PC-9 (cell line): ENCODE data around the gene XPC. TPM values are rescaled to one million over a fixed set of nuclear protein-coding genes. Genes with fewer than 3 reads are reported as not detected.
A peak's percentile ranks its signal among the peaks of the same experiment; 100 is the strongest.

Experiments used
- BruUV-seq: library from RNA; stranded (reverse); fragments of 400-500 nt; replicated peaks from 2 replicates; lab custom pipeline; 2021; lab: Mats Ljungman, UMichigan
- CTCF ChIA-PET: fragments of 300-600 bp; sonication (Branson Sonifier 250); formaldehyde crosslinking; loops from one replicate; lab custom pipeline; 2022; ENCODE audit warnings: antibody characterized with exemption; lab: Charles Lee
- POLR2A ChIA-PET: fragments of 300-600 bp; sonication (Branson Sonifier 250); formaldehyde crosslinking; loops from one replicate; lab custom pipeline; 2022; ENCODE audit warnings: antibody characterized with exemption; ENCODE audit not compliant: unreplicated experiment; lab: Charles Lee
- DNase-seq, 2 experiments: peaks; one replicate each; pipeline versions ENCODE4 v3.0.0 to v3.0.0-alpha.2; 2015 to 2022; ENCODE audit warnings: mixed read lengths in 1 of 2
- H2AFZ ChIP-seq: fragments of 200-600 bp; sonication (generic); 2 replicates; pipeline ENCODE4 v1.8.1; 2017; ENCODE audit warnings: antibody characterized with exemption
- H3F3A ChIP-seq: fragments of 200-600 bp; sonication (generic); 2 replicates; pipeline ENCODE4 v1.8.1; 2017; ENCODE audit warnings: antibody characterized with exemption, mild to moderate bottlenecking, low read depth; ENCODE audit not compliant: insufficient read depth
- H3K27ac ChIP-seq: fragments of 200-600 bp; sonication (generic); 2 replicates; pipeline ENCODE4 v1.6.1; 2016; ENCODE audit warnings: mixed run types
- H3K27me3 ChIP-seq: fragments of 200-600 bp; sonication (generic); 2 replicates; pipeline ENCODE4 v1.6.1; 2016; ENCODE audit warnings: low read depth, mixed run types; ENCODE audit not compliant: insufficient read depth
- H3K36me3 ChIP-seq: fragments of 200-600 bp; sonication (generic); 2 replicates; pipeline ENCODE4 v1.6.1; 2016; ENCODE audit warnings: low read depth, mixed run types
- H3K4me1 ChIP-seq: fragments of 200-600 bp; sonication (generic); replicated peaks from 2 replicates; pipeline ENCODE4 v1.6.1; 2016; ENCODE audit warnings: mixed run types; ENCODE audit not compliant: insufficient read depth
- H3K4me2 ChIP-seq: fragments of 200-600 bp; sonication (generic); 2 replicates; pipeline ENCODE4 v1.6.1; 2017; ENCODE audit warnings: mixed run types
- H3K4me3 ChIP-seq: fragments of 200-600 bp; sonication (generic); 2 replicates; pipeline ENCODE4 v1.6.1; 2016; ENCODE audit warnings: mixed run types
- H3K79me2 ChIP-seq: fragments of 200-600 bp; sonication (generic); 2 replicates; pipeline ENCODE4 v1.6.1; 2017; ENCODE audit warnings: low read depth, mixed run types
- H3K9me2 ChIP-seq: fragments of 200-600 bp; sonication (generic); 2 replicates; pipeline ENCODE4 v1.8.1; 2017; ENCODE audit warnings: mild to moderate bottlenecking; ENCODE audit not compliant: insufficient read depth
- H3K9me3 ChIP-seq: fragments of 200-600 bp; sonication (generic); 2 replicates; pipeline ENCODE4 v1.8.1; 2016; ENCODE audit warnings: low read depth; ENCODE audit not compliant: insufficient read depth
- H4K20me1 ChIP-seq: fragments of 200-600 bp; sonication (generic); 2 replicates; pipeline ENCODE4 v1.8.1; 2017; ENCODE audit not compliant: insufficient read depth
- CTCF ChIP-seq: fragments of 200-600 bp; sonication (generic); conservative IDR thresholded peaks from 2 replicates; pipeline ENCODE4 v1.6.1; 2017; ENCODE audit warnings: mixed run types, antibody characterized with exemption, mild to moderate bottlenecking, moderate library complexity
- EZH2 ChIP-seq: fragments of 200-600 bp; sonication (generic); IDR thresholded peaks from 2 replicates; pipeline ENCODE4 v1.8.0; 2017; ENCODE audit warnings: antibody characterized with exemption, low read depth
- intact Hi-C: fragments of 100-400 bp; cut with micrococcal nuclease; formaldehyde crosslinking; loops from one replicate; pipeline ENCODE4 v1.10.0; 2022; ENCODE audit not compliant: unreplicated experiment
- total RNA-seq: library from RNA; stranded (reverse); gene quantifications from 2 replicates; pipeline ENCODE4 v1.2.3, GENCODE V29; 2021

The XPC gene
- total RNA-seq, 1 experiment from 2014 or later, result 27.1 TPM

- ChIA-PET CTCF (no interaction called here), POLR2A (no interaction called here)
- no TSS peak for BruUV-seq
- Histone ChIP-seq H2AFZ (no peak overlapping the region), H4K20me1 (no peaks in the 10 kb centered on the region), H3K9me2 (no peaks in the 10 kb centered on the region), H3K4me1 (peaks cover 18% of the 10 kb centered on the region), H3K4me3 (no peak overlapping the region), H3K27me3 (no peaks in the 10 kb centered on the region), H3K27ac (no peak overlapping the region), H3K4me2 (no peak overlapping the region), H3K9me3 (no peaks in the 10 kb centered on the region), H3K79me2 (peaks cover 27% of the 10 kb centered on the region), H3F3A (0 out of 2 replicates have a peak, but pooled peaks cover 4% of the 10 kb centered on the region), H3K36me3 (peaks cover 37% of the 10 kb centered on the region)
- intact Hi-C loops, result no loop called here
- TF ChIP-seq EZH2 (no peak), CTCF (no peak)
- no peak for DNase-seq
Observed at GRCh38 chr3:14172496-14172895, 5.9 kb downstream of the XPC start.

- ChIA-PET CTCF (no interaction called here), POLR2A (interaction anchor here (0.7 kb wide), 1 partner anchor 932 kb away, joined by 3 read pairs; no protein-coding TSS in a partner anchor)
- peak overlapping the region; percentile 86 for H3K27ac ChIP-seq
- no peaks in the 10 kb centered on the region for H3K27me3 ChIP-seq
- intact Hi-C loops, result no loop called here
- BruUV-seq, result no TSS peak
- no peak overlapping the region for H2AFZ ChIP-seq
- H3F3A ChIP-seq, result 0 out of 2 replicates have a peak, but pooled peaks cover 4% of the 10 kb centered on the region
- peaks cover 14% of the 10 kb centered on the region for H3K4me1 ChIP-seq
- H3K79me2 ChIP-seq, result peaks cover 10% of the 10 kb centered on the region
- no peaks in the 10 kb centered on the region for H4K20me1 ChIP-seq
- no peaks in the 10 kb centered on the region for H3K9me2 ChIP-seq
- 0 out of 2 replicates have a peak overlapping the region, but pooled peaks have one; percentile 20 for H3K4me2 ChIP-seq
- peaks cover 39% of the 10 kb centered on the region for H3K36me3 ChIP-seq
- no peak for TF ChIP-seq EZH2
- no peak for TF ChIP-seq CTCF
- no peaks in the 10 kb centered on the region for H3K9me3 ChIP-seq
- DNase-seq, result peak in 1 of 2 experiments; percentile 64
- no peak overlapping the region for H3K4me3 ChIP-seq
Observed at GRCh38 chr3:14170531-14171159, 7.8 kb downstream of the XPC start.

GRCh38 chr3:14169871-14170270 is 8.5 kb downstream of the XPC start:
- peaks cover 3% of the 10 kb centered on the region; the same call in 1 of the 2 replicates for H3K79me2 ChIP-seq
- peaks cover 39% of the 10 kb centered on the region for H3K36me3 ChIP-seq
- H3K9me2 ChIP-seq, result no peaks in the 10 kb centered on the region
- no peak for DNase-seq
- no peaks in the 10 kb centered on the region for H3K27me3 ChIP-seq
- 0 out of 2 replicates have a peak, but pooled peaks cover 4% of the 10 kb centered on the region for H3F3A ChIP-seq
- no peaks in the 10 kb centered on the region for H3K9me3 ChIP-seq
- TF ChIP-seq EZH2, result no peak
- no peak for TF ChIP-seq CTCF
- BruUV-seq, result no TSS peak
- no peak overlapping the region for H3K4me3 ChIP-seq
- ChIA-PET CTCF (no interaction called here), POLR2A (interaction anchor here (0.7 kb wide), 1 partner anchor 44 kb away, joined by 6 read pairs; no protein-coding TSS in a partner anchor)
- H3K4me1 ChIP-seq, result peaks cover 14% of the 10 kb centered on the region
- no peak overlapping the region for H2AFZ ChIP-seq
- peak overlapping the region; percentile 86 for H3K27ac ChIP-seq
- intact Hi-C loops, result no loop called here
- H4K20me1 ChIP-seq, result no peaks in the 10 kb centered on the region
- H3K4me2 ChIP-seq, result no peak overlapping the region
